NCI-H460 (cell line): ENCODE results near the gene C19orf25. TPM values are rescaled to one million over a fixed set of nuclear protein-coding genes. Genes with fewer than 3 reads are reported as not detected.

ENCODE experiments used
- DNase-seq: peaks from one replicate; pipeline ENCODE4 v3.0.0-alpha.2; 2016; ENCODE audit warnings: low read depth; ENCODE audit errors: extremely low read depth
- total RNA-seq: library from RNA; depleted of rRNA; stranded (reverse); fragments of >200 nt; shearing (Covaris generic); gene quantifications from 2 replicates; pipeline ENCODE4 v1.2.3, GENCODE V29; 2014; rRNA removed

The C19orf25 gene
- total RNA-seq, 1 experiment from 2014 or later = 21.0 TPM

DNA sequence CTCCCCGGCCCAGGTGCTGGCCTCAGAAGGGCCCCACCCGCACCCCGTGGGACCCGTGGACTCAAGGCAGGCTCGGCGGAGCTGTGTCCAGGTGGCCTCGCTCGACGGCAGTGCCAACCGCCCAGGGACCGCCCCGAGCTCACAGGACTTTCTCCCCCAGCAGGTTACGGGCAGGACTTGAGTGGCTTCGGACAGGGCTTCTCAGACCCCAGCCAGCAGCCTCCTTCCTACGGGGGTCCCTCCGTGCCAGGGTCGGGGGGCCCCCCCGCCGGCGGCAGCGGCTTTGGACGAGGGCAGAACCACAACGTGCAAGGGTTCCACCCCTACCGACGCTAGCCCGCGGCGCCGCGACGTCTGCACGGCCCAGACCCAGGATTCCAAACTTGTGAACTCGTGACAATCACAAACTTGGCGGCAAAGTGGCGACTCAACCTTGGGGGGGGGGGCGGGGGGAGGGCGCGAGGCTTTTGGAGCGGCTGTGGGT lies 44.4 kb downstream of the C19orf25 start:
- DNase-seq = no peak

DNA sequence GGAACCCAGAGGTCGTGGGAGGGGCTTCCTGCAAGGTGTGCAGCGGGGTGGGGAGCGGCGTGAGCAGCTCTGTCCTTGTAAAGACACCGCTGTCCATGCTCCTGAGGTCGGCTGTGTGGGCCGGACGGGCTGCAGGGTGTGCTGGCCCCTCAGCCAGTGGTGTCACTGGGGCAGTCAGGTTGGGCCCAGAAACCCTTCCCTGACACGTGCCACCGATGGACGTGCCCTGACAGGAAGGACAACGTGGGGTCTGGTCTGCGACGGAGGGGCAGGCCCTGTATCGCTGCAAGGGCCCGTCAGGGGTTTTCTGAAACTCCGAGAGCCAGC lies 45.0 kb downstream of the C19orf25 start:
- no peak for DNase-seq

DNA sequence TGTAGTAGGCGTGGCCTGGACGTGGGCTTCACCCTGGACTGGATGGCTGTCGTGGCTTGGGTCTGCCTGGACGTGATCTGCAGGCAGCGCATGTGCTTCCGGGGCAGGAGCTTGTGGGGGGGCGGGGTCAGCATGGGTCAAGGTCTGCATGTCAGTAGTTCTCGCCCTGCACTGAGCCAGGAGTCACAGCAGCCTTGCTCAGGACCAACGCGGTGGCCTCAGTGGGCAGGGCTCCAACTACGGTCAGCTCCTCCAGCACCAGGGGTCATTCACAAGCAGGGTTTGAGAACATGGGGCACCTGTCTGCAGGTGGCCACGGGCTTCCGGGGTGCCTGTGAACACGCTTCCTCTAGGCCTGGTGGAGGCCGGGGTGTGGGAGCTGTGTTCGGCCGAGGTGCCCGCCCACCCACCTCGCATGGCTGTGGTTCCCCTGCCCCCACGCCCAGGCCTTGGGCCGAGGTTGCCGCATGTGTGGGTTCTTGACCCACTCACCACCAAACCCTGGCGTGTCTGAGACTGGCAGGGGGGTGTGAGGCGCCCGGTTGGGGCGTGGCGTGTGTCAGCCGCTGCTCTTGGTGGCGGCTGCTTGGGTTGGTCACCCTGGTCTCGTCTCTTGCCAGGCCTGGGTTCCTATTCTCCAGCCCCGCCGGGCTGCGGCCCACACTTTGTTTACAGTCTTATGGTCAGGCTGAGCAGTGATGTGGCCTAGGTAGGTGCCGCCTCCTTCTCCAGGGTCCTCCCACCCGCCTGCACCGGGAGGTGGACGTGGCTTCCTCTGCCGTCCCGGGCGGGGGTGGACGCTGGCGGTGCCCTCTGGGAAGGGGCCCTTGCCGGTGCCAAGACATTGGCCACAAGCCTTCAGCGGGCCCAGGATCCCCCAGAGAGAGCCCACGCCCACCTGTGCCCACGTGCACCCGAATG lies 45.6 kb downstream of the C19orf25 start:
- no peak for DNase-seq

DNA sequence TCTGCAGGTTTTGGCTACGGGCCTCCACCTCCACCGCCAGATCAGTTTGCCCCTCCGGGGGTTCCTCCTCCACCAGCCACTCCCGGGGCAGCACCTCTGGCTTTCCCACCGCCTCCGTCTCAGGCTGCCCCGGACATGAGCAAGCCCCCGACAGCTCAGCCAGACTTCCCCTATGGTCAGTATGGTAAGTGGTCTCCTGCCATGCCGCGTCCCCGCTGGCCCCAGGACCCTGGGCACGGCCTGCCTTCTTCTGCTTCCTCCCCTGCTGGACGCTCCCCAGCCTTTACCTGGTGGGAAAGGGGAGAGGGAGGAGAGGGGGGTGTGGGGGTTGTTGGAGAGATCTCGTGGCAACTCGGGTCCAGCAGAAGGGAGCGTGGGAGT lies 46.5 kb downstream of the C19orf25 start:
- DNase-seq = no peak

DNA sequence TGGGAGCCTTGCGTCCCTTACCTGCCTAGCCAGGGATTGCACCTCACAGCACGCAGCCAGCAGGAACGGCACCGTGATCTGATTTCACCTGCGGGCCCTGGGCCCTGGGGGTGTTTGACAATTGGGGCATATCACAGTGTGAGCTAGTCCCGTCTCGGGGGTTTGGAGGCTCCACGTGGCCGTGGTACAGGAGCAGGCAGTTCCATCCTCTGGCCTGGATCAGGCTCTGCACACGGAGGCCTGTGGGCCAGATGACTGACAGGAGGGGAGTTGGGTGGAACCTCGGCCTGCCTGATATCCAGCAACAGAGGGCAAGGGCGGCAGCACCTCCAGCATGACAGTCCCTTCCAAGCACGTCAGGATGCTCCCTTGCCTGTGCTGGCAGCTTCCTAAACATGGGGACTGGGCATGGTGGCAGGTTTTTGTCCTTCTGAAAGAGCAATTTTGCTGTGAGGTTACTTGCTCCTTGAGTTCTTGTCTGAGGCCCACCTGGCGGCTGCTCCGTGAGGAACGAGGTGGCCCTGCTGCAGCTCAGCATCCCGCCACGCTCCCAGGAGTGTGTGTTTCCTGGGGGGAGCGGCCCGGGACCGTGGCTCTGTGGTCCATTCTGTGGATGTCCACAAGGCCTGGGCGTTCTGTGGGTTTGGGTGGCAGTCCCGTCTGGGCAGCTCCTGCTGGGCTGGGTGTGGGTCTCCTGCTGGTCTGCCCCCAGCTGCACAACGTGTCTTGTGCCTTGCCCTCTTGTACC lies 47.1 kb downstream of the C19orf25 start:
- DNase-seq = no peak

DNA sequence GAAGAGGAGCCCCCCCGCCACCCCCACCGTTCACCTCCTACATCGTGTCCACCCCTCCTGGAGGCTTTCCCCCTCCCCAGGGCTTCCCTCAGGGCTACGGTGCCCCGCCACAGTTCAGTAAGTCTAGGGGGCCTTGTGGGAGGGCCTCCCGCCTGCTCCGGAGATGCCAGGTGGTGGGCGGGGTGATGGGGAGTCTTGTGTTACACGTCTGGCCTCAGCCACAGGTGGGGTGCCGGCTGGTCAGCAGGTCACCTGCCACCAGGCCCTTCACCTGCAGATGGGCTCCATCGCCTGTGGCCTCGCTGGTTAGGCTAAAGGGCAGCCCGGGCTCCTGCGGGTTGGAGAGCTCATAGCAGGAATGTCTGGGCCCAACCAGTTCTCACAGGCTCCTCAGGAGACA lies 48.8 kb downstream of the C19orf25 start:
- DNase-seq = no peak

DNA sequence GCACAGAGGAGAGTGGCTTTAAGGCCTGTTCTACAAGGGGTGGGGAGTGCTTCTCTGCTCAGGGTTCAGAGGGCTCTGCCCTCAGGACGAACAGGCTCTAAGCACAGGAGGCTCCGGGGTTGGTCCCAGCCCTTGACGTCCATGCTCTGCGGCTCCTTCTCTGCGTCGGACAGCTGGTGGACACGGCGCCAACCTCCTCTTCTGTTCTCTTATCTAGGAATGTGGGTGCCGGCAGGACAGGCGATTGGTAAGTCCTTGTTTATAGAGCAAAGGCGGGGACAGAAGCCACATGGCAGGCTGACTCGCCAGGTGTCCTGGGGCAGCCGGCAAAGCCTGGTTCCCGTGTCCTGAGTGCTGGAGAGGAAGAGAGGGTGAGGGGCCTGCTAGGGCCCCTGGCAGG lies 49.3 kb downstream of the C19orf25 start:
- no peak for DNase-seq

DNA sequence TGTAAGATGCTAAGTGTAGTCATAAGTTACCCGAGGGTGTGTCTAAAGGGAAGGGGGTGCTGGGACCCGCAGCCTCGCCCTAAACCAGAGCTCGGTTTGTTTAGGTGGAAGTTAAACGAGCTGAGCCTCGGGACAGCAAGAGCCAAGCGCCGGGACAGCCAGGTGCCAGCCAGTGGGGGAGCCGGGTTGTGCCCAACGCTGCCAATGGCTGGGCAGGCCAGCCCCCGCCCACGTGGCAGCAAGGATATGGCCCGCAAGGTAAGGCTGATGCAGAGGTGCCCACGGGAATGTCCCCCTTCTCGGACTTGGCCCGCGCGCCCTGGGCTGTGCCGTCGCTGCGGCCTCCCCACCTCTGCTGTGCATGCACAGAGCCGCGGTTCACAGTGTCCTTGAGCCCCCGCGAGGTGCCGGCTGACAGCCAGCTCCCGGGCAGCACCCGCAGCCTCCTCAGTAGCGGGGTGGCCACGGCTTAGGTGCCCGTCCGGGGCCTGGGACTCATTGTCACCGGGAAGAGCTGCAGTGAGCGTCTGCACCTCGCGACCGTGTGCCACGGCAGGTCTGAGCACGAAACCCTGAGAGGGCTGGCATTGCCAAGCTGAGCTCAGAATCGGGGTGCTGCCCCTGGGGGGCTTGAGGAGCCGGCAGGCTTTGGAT lies 50.1 kb downstream of the C19orf25 start:
- DNase-seq = no peak

DNA sequence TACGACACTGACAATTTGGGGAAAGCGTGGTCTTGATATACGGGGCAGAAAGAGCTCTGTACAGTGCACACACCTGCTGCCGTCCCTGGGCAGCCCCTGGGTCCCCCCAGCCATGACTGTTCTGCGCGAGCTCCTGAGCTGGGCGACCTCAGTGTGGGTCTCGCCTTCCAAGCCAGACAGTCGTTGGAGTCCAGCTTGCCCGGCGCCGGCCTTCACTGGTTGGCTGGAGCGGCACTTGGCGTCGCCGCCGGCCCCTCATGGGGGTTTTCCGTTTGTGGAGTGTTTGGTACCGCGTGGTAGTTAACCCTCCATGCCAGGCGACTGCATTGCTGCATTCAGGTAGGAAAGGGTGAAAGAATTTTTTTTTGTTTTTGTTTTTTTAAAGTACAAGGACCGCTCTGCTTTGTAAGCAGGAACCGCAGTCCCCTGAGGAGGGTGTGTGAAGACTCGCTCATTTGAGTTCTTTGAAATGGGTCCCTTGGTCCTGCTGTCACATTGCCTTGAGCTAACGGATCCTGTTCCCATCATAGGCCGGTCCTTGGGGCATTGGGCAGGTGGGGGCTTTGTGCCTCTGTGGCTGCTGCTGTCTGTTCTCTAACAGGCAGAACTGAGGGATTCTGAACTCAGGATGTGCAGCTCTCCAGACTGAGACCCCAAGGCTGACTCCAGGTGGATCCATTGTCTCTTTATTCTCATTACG lies 51.6 kb downstream of the C19orf25 start:
- no peak for DNase-seq

DNA sequence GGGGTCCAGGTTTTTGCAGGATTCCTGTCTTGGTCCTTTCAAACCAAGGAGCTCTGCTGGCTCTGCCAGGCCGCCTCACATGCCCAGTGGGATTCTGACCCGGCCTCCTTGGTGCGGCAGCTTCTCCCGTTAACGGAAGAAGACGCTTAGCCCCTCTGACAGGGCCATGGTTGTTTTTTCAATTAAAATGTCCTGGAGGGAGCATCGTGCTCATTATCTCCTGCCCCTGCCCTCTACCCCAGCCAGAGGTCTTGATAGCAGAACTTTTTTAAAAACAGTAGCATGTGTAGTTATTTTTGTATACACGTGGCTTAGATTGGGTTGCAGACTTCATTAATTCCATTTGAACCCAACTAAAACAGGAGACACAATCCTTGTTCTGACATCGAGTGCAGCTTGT lies 52.3 kb downstream of the C19orf25 start:
- DNase-seq = no peak

DNA sequence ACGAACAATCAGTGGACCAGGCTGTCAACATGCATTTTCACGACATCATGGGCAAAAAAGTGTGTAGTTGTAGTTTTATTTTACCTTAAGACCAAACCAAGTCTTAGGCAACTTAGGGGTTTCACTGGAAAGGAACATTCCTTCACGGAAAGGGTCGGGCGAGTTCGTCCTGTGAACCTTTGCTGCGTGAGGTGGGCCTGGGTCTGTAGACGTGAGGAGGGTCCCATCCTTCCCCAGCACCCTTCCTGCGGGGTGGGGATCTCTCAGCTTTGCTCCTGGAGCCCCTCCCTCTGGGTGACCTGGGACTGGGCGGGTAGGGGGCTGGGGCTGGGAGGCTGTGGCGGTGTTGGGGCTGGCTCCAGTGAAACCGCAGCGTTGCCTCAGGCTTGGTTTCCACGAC lies 53.1 kb downstream of the C19orf25 start:
- DNase-seq = no peak

DNA sequence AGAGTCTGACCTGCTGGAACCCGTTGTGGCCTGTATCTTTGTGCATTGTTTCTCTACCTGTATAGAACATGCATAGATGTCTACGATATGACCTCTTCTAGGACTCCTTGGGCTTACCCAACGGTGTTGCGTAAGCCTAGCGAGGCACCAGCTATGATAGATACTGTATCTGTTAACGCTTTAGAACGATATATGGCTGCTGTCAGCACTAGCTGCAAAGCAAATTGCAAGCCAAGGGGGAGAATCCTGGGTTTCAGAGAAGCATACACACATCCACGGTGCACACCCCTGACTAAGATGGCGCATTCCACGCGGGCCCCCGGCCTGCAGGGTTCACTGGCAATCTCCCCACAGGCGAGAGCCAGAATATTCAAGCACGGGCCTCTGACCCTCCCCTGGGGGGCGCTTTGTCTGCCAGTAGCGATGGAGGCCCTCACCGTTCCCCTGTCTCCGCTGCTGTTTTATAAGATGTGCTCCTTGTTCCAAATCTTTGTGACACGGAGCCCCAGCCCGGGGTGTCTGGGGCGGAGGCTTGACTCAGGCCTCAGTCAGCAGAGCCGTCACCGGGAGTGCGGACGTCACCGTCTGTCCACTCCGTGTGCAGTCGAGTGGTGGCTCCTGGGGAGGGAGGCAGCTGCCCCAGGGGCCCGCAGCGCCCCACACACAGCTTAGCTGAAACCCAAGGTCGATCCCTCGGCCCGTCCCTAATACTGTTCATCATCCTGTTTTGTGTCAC lies 53.7 kb downstream of the C19orf25 start:
- no peak for DNase-seq

DNA sequence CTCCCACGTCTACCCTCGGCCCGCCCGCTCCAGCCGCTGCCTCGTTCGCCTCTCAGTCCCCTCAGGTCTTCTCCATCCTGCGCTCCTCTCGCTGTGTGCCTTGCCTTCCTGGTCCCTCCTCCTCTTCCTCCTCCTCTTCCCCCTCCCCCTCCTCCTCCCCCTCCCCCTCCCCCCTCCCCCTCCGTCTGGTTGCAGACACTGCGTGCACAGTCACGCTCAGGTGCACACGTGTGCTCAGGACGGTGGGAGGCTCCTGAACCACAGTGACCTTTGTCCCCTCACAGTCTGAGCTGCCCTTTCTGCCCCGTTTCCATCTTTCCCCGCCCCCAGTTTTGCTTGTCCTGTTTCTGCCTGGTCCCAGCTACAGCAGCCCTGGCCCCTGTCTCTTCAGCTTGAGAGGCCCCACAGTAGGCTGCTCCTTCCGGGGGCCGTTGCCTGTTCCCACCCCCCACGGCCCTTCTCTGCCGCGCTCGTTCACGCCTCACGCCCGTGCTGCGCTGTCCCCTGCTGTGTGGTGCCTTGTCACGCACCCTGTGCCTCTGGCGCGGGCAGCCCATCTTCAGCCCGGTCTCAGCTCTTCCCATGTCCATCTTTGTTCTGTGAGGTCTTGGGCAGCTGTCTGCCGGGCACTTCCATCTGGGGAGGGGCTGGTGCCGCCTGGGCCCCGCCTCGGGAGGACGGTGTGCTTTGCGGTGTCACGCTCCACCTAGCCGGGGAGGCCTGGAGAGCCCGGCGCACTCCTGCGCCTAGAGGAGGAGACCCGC lies 54.6 kb downstream of the C19orf25 start:
- no peak for DNase-seq

DNA sequence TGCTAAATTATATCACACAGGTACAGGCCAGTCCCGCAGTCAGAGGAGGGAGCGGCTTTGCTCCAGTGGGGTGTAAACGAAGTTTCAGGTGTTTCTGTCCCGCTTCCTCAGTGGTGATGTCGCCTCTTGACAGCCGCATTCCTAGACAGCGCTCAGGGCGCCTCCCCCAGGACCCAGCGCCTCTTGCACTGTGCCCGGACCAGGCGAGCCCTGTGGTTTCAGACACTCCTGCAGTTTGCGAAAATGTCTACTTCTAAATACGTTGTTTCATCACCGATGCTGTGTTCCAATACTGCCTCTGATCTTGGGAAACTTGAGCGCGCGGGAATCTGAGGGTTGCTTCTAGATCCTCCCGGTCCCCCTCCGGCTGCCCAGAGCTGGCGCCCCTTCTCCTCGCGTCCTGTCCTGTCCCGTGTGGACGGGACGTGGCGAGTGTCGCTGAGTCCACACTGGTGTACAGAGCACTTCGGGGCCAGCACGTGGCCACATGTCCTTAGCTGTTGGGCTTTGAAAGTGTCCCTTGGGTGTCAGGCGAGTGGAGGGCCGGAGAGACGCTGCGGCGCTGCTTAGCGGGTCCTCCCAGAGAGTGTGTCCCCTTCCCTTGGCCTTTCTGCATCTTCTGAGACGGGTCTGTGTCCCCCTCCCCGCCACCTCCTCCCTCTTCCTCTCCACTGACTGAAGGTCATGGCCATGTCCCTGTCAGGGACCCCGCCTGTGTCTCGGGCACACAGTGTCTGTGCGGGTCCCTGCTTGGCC lies 55.4 kb downstream of the C19orf25 start:
- DNase-seq = no peak

Other genes starting within 250 kb of the C19orf25 start
- 1.8 and 3.1 TPM in 2 replicates for gene CBARP, start 241.2 kb downstream of the C19orf25 start, total RNA-seq
- 37.2 and 37.8 TPM in 2 replicates for gene ATP5F1D, start 237.5 kb downstream of the C19orf25 start, total RNA-seq
- 16.5 and 21.4 TPM in 2 replicates for gene MIDN, start 230.6 kb downstream of the C19orf25 start, total RNA-seq
- gene CIRBP, start 209.9 kb downstream of the C19orf25 start, total RNA-seq = 134 and 148 TPM in 2 replicates
- gene FAM174C, start 203.7 kb downstream of the C19orf25 start, total RNA-seq = 42.7 and 59.3 TPM in 2 replicates
- 0.62 TPM in 1 of 2 replicates, not detected in the other for gene EFNA2, start 193.3 kb downstream of the C19orf25 start, total RNA-seq
- gene NDUFS7, start 95.3 kb downstream of the C19orf25 start, total RNA-seq = 52.3 and 78.2 TPM in 2 replicates
- gene GAMT, start 77.7 kb downstream of the C19orf25 start, total RNA-seq = 9.7 and 10.3 TPM in 2 replicates
- gene DAZAP1, start 71.6 kb downstream of the C19orf25 start, total RNA-seq = 101 and 122 TPM in 2 replicates
- 1,189 and 1,346 TPM in 2 replicates for gene RPS15, start 40.8 kb downstream of the C19orf25 start, total RNA-seq
- 0.02 TPM in 1 of 2 replicates, not detected in the other for gene APC2, start 29.1 kb downstream of the C19orf25 start, total RNA-seq
- 0.79 and 2.7 TPM in 2 replicates for gene PCSK4, start 11.1 kb upstream of the C19orf25 start, total RNA-seq
- gene REEP6, start 12.0 kb upstream of the C19orf25 start, total RNA-seq = 0.79 and 0.92 TPM in 2 replicates
- gene ADAMTSL5, start 33.8 kb upstream of the C19orf25 start, total RNA-seq = 0.57 and 1.0 TPM in 2 replicates
- 0.05 TPM in 1 of 2 replicates, not detected in the other for gene PLK5, start 44.9 kb upstream of the C19orf25 start, total RNA-seq
- gene MEX3D, start 89.1 kb upstream of the C19orf25 start, total RNA-seq = 11.5 and 16.9 TPM in 2 replicates
- gene MBD3, start 113.7 kb upstream of the C19orf25 start, total RNA-seq = 70.8 and 77.2 TPM in 2 replicates
- gene UQCR11, start 126.2 kb upstream of the C19orf25 start, total RNA-seq = 83.7 and 102 TPM in 2 replicates
- 44.8 and 50.1 TPM in 2 replicates for gene TCF3, start 173.4 kb upstream of the C19orf25 start, total RNA-seq